Lower leg skin (tissue), 3 donors: ENCODE results near the gene NT5DC4.

ENCODE experiments used
- CTCF ChIP-seq, 3 donors: fragments of 450-650 bp; IDR thresholded peaks; one replicate each; pipeline ENCODE4 v1.5.1; 2016; ENCODE audit warnings: antibody characterized with exemption in 3 of 3, mild to moderate bottlenecking in 3 of 3, moderate library complexity in 2 of 3
- POLR2A ChIP-seq, 2 donors: fragments of 450-650 bp; IDR thresholded peaks; one replicate each; pipeline ENCODE4 v1.6.1; 2016 to 2017; ENCODE audit warnings: antibody characterized with exemption in 2 of 2, mild to moderate bottlenecking in 1 of 2, moderate library complexity in 1 of 2

- TF ChIP-seq CTCF (IDR thresholded peaks at IDR 0.05), result no peak
- no peak for TF ChIP-seq POLR2A (IDR thresholded peaks at IDR 0.05)
These were observed 30.8 kb downstream of the NT5DC4 start for GRCh38 chr2:112751451-112752197.
